RWPE2 (cell line): ENCODE measurements around the gene ZBTB20.

Source experiments
- ATAC-seq: fragments of 200-7000 bp; cut with Tn5 transposase; 3 replicates; pipeline ENCODE4 v1.9.1; 2021; ENCODE audit warnings: low read depth
- DNase-seq: peaks from one replicate; pipeline ENCODE4 v3.0.0-alpha.2; 2020; ENCODE audit warnings: low spot score
- H3K27ac ChIP-seq: fragments of 450-650 bp; 2 replicates; pipeline ENCODE4 v1.5.1; 2017; ENCODE audit warnings: mild to moderate bottlenecking; ENCODE audit not compliant: poor library complexity, severe bottlenecking
- H3K27me3 ChIP-seq: fragments of 250-450 bp; sonication (Bioruptor Pico); 2 replicates; pipeline ENCODE4 v1.5.1; 2021; ENCODE audit warnings: mild to moderate bottlenecking, moderate library complexity; ENCODE audit not compliant: insufficient read depth, poor library complexity, severe bottlenecking
- H3K36me3 ChIP-seq: fragments of 250-450 bp; sonication (Bioruptor Pico); 2 replicates; pipeline ENCODE4 v1.5.1; 2020; ENCODE audit warnings: low read depth, mild to moderate bottlenecking, moderate library complexity
- H3K4me1 ChIP-seq: fragments of 250-450 bp; sonication (Bioruptor Pico); 2 replicates; pipeline ENCODE4 v1.5.1; 2021; ENCODE audit warnings: mild to moderate bottlenecking, moderate library complexity; ENCODE audit not compliant: insufficient read depth, poor library complexity, severe bottlenecking
- H3K4me3 ChIP-seq: fragments of 250-450 bp; sonication (Bioruptor Pico); 2 replicates; pipeline ENCODE4 v1.5.1; 2021; ENCODE audit warnings: mild to moderate bottlenecking, moderate library complexity; ENCODE audit not compliant: severe bottlenecking
- H3K9me3 ChIP-seq: fragments of 250-450 bp; sonication (Bioruptor Pico); 2 replicates; pipeline ENCODE4 v1.5.1; 2021; ENCODE audit warnings: mild to moderate bottlenecking, moderate library complexity; ENCODE audit not compliant: severe bottlenecking
- TF ChIP-seq, protein P1 (sequence below): fragments of 450-650 bp; IDR thresholded peaks from one replicate; pipeline ENCODE4 v1.5.1; 2017; ENCODE audit warnings: mild to moderate bottlenecking, moderate library complexity; ENCODE audit not compliant: poor library complexity, severe bottlenecking

Gene ZBTB20

DNA sequence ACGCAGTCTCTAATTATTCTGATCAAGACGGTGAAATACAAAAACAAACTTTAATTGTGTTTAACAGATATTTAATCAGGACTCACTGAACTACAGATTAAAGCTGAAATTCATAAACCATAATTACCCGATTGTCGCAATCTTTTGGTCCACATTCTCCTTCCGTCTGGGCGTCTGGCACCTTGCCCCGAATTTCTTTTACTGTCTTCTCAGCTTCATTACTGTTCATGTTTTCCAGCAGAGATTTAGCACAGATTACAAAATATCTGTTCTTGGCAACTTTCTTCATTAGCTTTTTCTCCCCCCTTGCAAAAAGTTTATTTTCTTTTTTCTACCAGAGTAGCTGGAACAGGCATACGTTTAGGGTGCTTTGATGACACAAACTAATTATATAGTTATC is 581.9 kb downstream of the ZBTB20 start:
- ATAC-seq, result no peak
- no peaks in the 10 kb centered on the region for H3K4me1 ChIP-seq
- H3K27ac ChIP-seq, result no peak overlapping the region
- no peaks in the 10 kb centered on the region for H3K36me3 ChIP-seq
- TF ChIP-seq, protein P1, sequence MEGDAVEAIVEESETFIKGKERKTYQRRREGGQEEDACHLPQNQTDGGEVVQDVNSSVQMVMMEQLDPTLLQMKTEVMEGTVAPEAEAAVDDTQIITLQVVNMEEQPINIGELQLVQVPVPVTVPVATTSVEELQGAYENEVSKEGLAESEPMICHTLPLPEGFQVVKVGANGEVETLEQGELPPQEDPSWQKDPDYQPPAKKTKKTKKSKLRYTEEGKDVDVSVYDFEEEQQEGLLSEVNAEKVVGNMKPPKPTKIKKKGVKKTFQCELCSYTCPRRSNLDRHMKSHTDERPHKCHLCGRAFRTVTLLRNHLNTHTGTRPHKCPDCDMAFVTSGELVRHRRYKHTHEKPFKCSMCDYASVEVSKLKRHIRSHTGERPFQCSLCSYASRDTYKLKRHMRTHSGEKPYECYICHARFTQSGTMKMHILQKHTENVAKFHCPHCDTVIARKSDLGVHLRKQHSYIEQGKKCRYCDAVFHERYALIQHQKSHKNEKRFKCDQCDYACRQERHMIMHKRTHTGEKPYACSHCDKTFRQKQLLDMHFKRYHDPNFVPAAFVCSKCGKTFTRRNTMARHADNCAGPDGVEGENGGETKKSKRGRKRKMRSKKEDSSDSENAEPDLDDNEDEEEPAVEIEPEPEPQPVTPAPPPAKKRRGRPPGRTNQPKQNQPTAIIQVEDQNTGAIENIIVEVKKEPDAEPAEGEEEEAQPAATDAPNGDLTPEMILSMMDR, result no peak
- no peak overlapping the region for H3K4me3 ChIP-seq
- no peaks in the 10 kb centered on the region for H3K27me3 ChIP-seq
- DNase-seq, result no peak
- H3K9me3 ChIP-seq, result no peaks in the 10 kb centered on the region

DNA sequence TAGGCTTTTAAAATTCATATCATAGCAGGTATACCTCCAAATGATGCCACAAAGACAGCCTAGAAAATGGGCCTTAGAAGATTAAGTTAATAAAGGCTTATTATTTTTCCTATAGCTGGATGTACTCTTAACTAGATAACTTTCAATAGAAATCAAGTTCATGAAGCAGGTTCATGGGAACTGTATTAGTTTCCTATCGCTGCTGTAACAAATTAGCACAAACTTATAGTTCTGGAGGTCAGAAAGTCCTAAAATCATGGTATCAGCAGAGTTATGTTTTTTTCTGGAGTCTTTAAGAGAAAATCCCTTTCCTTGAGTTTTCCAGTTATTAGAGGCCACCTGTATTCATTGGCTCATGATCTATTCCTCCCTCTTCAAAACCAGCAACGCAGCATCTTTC is 583.4 kb downstream of the ZBTB20 start:
- H3K27ac ChIP-seq, result no peak overlapping the region
- no peak for DNase-seq
- H3K36me3 ChIP-seq, result no peaks in the 10 kb centered on the region
- no peaks in the 10 kb centered on the region for H3K9me3 ChIP-seq
- H3K4me1 ChIP-seq, result no peaks in the 10 kb centered on the region
- TF ChIP-seq, protein P1, result no peak
- no peak for ATAC-seq
- H3K27me3 ChIP-seq, result no peaks in the 10 kb centered on the region
- H3K4me3 ChIP-seq, result no peak overlapping the region

DNA sequence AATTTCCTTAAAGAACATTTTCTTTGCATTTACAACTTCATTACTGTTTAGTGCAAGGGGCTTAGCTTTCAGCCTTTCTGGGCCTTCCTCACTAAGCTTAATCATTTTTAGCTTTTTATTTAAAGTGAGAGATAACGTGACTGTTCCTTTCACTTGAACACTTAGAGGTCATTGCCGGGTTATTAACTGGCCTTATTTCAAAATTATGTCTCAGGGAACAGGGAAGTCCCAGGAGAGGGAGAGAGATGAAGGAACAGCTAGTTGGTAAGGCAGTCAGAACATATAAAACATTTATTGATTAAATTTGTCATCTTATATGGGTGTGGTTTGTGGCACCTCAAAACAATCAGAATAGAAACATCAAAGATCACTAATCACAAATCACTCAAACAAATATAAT is 584.5 kb downstream of the ZBTB20 start:
- ATAC-seq (no peak), DNase-seq (no peak)
- H3K27ac ChIP-seq, result no peak overlapping the region
- H3K36me3 ChIP-seq, result no peaks in the 10 kb centered on the region
- TF ChIP-seq, protein P1, result no peak
- H3K27me3 ChIP-seq, result no peaks in the 10 kb centered on the region
- no peak overlapping the region for H3K4me3 ChIP-seq
- H3K9me3 ChIP-seq, result no peaks in the 10 kb centered on the region
- H3K4me1 ChIP-seq, result peaks cover 5% of the 10 kb centered on the region

DNA sequence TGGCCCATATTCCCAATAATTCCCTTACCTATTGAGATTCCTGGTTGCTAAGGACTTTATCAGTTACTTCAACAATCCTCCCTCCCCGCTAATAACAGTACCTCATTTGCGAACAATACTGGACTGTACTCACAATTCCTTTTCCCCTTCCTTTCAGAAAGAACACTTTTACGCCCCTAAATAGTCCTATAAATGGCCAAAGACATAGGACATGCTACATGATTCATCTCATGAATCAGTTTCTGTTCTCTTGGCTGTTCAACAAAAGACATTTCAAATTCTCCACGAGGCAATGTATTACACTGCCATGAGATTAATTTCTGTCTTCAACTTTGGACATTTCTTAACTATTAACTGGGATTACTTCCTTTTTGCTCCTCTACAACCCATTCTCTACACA is 588.8 kb downstream of the ZBTB20 start:
- ATAC-seq, result no peak
- no peaks in the 10 kb centered on the region for H3K36me3 ChIP-seq
- no peaks in the 10 kb centered on the region for H3K9me3 ChIP-seq

DNA sequence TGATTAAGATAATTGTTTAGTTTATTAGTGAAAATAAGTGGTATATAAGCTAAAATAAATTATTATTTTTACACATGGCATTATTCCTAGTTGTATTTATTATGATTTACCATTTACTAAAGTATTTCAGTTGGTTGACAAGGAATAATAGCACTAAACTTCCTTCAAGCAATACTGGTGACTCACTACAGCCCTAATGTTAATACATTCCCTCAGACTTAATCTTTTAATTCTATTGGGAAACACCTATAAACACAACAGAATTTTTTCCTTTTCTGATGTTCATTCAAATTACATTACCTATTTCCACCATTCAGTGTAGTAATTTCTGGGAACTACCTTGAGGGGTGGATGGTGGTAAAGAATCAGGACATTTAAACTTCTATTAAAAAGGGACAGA is 589.3 kb downstream of the ZBTB20 start:
- ATAC-seq (peak; percentile 46; the same call in 2 of the 3 replicates), DNase-seq (no peak)
- no peak overlapping the region for H3K4me3 ChIP-seq
- H3K36me3 ChIP-seq, result no peaks in the 10 kb centered on the region
- no peak overlapping the region for H3K27ac ChIP-seq
- no peaks in the 10 kb centered on the region for H3K9me3 ChIP-seq
- H3K27me3 ChIP-seq, result no peaks in the 10 kb centered on the region
- peaks cover 5% of the 10 kb centered on the region for H3K4me1 ChIP-seq
- TF ChIP-seq, protein P1, result no peak

More for the DNA sequence above, 588.8 kb downstream of the ZBTB20 start:
- H3K27ac ChIP-seq, result no peak overlapping the region
- TF ChIP-seq, protein P1, result no peak
- DNase-seq, result no peak
- no peaks in the 10 kb centered on the region for H3K27me3 ChIP-seq
- peaks cover 5% of the 10 kb centered on the region for H3K4me1 ChIP-seq
- H3K4me3 ChIP-seq, result no peak overlapping the region
